ENCODE results near the gene CYP4B1.

DNA sequence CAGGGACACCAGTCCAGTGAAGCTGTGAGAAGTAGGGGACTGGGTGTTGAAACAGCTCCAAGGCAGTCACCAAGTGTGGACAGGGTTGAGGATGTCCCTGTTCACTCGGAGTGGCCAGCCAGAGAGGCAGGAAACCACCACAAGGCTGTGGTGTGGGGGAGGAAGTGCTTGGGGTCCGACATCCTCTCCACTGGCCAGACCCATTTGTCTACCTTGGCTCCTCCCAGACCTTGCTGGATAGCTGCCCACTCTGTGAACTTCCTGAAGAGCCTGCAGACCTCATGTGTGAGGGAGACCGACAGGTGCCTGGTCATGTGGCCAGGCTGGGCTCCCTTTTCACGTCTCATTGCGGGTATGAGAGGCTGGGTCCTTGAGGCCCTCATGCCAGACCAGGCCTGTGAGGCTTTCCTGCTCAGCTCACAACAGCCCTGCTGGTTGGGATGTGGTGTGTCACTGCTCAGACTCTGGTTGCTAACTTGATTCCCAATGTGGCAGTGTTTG is 21.8 kb downstream of the CYP4B1 start:
- TF ChIP-seq, protein P1, sequence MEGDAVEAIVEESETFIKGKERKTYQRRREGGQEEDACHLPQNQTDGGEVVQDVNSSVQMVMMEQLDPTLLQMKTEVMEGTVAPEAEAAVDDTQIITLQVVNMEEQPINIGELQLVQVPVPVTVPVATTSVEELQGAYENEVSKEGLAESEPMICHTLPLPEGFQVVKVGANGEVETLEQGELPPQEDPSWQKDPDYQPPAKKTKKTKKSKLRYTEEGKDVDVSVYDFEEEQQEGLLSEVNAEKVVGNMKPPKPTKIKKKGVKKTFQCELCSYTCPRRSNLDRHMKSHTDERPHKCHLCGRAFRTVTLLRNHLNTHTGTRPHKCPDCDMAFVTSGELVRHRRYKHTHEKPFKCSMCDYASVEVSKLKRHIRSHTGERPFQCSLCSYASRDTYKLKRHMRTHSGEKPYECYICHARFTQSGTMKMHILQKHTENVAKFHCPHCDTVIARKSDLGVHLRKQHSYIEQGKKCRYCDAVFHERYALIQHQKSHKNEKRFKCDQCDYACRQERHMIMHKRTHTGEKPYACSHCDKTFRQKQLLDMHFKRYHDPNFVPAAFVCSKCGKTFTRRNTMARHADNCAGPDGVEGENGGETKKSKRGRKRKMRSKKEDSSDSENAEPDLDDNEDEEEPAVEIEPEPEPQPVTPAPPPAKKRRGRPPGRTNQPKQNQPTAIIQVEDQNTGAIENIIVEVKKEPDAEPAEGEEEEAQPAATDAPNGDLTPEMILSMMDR (IDR thresholded peaks at IDR 0.05) = no peak
- TF ChIP-seq EP300 (IDR thresholded peaks at IDR 0.05) = no peak
- no peak for TF ChIP-seq POLR2AphosphoS5 (IDR thresholded peaks at IDR 0.05)

Data from esophagus muscularis mucosa (tissue), 4 donors.